GM12878 (cell line): ENCODE measurements around the gene PHRF1. TPM values are rescaled to one million over a fixed set of nuclear protein-coding genes. Genes with fewer than 3 reads are reported as not detected.

Experiments used
- BRCA1 ChIP-seq: IDR thresholded peaks from 2 replicates; pipeline ENCODE4 v1.6.1; 2011; ENCODE audit warnings: low read depth, low read length, improper control_type of control experiment
- CREB1 ChIP-seq: IDR thresholded peaks from 2 replicates; pipeline ENCODE4 v1.6.1; 2012; ENCODE audit warnings: low read depth, mild to moderate bottlenecking, inconsistent platforms
- DPF2 ChIP-seq: fragments of 450-650 bp; IDR thresholded peaks from 2 replicates; pipeline ENCODE4 v1.6.1; 2017; ENCODE audit warnings: mild to moderate bottlenecking
- EGR1 ChIP-seq, 2 experiments: IDR thresholded peaks; 1 replicate in 1 of 2; 2 replicates in 1 of 2; pipeline ENCODE4 v1.6.1; 2011 to 2012; ENCODE audit warnings: low read depth in 2 of 2, low read length in 2 of 2, borderline replicate concordance in 1 of 2, mild to moderate bottlenecking in 1 of 2, moderate library complexity in 1 of 2
- EZH2 ChIP-seq: IDR thresholded peaks from 2 replicates; pipeline ENCODE4 v1.6.1; 2012; ENCODE audit warnings: low read depth, mild to moderate bottlenecking, control low read depth, inconsistent platforms, low read length, borderline replicate concordance; ENCODE audit not compliant: control insufficient read depth
- HDAC6 ChIP-seq: fragments of 200-600 bp; sonication (generic); IDR thresholded peaks from one replicate; pipeline ENCODE4 v1.8.0; 2017; ENCODE audit warnings: antibody characterized with exemption; ENCODE audit not compliant: unreplicated experiment
- KDM1A ChIP-seq: fragments of 200-600 bp; sonication (generic); IDR thresholded peaks from 2 replicates; pipeline ENCODE4 v1.6.1; 2016; ENCODE audit warnings: borderline replicate concordance
- RBBP5 ChIP-seq: fragments of 200-600 bp; sonication (generic); conservative IDR thresholded peaks from 2 replicates; pipeline ENCODE4 v1.6.1; 2016
- SMAD5 ChIP-seq: IDR thresholded peaks from 2 replicates; pipeline ENCODE4 v1.6.1; 2016; ENCODE audit warnings: antibody characterized with exemption, low read depth
- TAF1 ChIP-seq: IDR thresholded peaks from 2 replicates; pipeline ENCODE4 v1.6.1; 2011; ENCODE audit warnings: mild to moderate bottlenecking, low read depth, low read length, borderline replicate concordance
- TBL1XR1 ChIP-seq: IDR thresholded peaks from 2 replicates; pipeline ENCODE4 v1.6.1; 2012; ENCODE audit warnings: low read depth, low read length, improper control_type of control experiment
- YY1 ChIP-seq: IDR thresholded peaks from 2 replicates; pipeline ENCODE4 v1.6.1; 2011; ENCODE audit warnings: low read depth, mild to moderate bottlenecking, low read length
- ZBTB33 ChIP-seq: fragments of 450-650 bp; IDR thresholded peaks from 2 replicates; pipeline ENCODE4 v1.6.1; 2017; ENCODE audit warnings: mild to moderate bottlenecking
- polyA plus RNA-seq, 11 experiments: library from polyadenylated mRNA; depleted of rRNA in 4 of 11; unstranded in 6 of 11; stranded (reverse) in 5 of 11; fragments of >200 nt; fragmentation: Nextera tagmentation in 4 of 11; fragmentation: Illumina TruSeq in 1 of 11; extraction: Ambion mirVana in 4 of 11; extraction: Trizol in 1 of 11; gene quantifications; 1 replicate in 1 of 11; 2 replicates in 10 of 11; pipeline versions ENCODE4 v1.2.1 to v1.2.3, GENCODE V29; 2011 to 2016; ENCODE audit warnings: inconsistent platforms in 2 of 11, missing spikeins in 2 of 11, low read depth in 1 of 11
- total RNA-seq, 4 experiments: library from RNA; depleted of rRNA in 3 of 4; stranded (reverse); fragments of >200 nt in 3 of 4; fragmentation: Illumina TruSeq in 1 of 4; extraction: Trizol in 1 of 4; gene quantifications; 2 replicates each; pipeline versions ENCODE4 v1.2.1 to v1.2.3, GENCODE V29; 2013 to 2021
- TF ChIP-seq, protein P1 (sequence below): IDR thresholded peaks from 2 replicates; pipeline ENCODE4 v1.6.1; 2012; ENCODE audit warnings: low read depth, low read length, improper control_type of control experiment

The PHRF1 gene
- total and polyA plus RNA-seq, 10 of the 15 experiments (the other 5 are each of a cell fraction or from before 2014, with no cell fraction given) = 0.13 to 43.5 (median 15.1) TPM

DNA sequence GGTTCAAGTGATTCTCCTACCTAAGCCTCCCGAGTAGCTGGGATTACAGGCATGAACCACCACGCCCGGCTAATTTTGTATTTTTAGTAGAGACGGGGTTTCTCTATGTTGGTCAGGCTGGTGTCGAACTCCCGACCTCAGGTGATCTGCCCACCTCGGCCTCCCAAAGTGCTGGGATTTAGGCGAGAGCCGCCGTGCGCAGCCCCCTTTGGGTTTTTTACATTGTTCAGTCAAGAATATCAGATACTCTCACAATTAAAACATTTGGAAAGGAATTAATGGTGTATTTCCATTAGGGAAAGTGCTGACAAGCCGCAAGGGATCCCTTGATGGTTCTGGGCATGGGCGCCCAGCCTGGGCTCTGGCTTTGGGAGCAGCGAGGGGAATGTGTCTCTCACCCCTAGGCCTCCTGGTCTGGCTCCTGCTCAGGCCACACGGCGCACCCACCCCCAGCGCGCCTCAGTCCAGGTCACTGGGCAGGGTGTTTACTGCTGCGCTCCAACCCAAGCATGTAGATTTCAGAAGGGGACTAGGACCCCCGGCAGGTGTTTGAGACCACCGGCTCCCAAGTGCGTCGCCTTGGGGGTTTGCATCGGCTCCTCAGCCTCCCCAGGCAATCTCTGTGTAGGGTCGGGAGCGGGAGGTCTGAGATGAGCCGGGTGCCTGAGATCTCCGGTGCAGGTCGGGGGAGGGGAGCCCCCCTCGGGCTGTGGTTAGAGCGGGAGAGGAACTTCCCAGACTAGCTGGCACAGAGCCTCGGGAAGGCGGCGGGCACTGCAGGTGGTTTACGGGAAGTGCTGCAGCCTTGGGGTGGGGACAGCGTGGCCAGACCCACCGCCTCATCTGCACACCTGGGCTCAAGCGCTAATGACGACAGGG lies 40.3 kb downstream of the PHRF1 start (continued):
- TF ChIP-seq, protein P1, sequence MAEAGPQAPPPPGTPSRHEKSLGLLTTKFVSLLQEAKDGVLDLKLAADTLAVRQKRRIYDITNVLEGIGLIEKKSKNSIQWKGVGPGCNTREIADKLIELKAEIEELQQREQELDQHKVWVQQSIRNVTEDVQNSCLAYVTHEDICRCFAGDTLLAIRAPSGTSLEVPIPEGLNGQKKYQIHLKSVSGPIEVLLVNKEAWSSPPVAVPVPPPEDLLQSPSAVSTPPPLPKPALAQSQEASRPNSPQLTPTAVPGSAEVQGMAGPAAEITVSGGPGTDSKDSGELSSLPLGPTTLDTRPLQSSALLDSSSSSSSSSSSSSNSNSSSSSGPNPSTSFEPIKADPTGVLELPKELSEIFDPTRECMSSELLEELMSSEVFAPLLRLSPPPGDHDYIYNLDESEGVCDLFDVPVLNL = no peak
- TF ChIP-seq RBBP5 = no peak
- TF ChIP-seq KDM1A = no peak
- no peak for TF ChIP-seq BRCA1
- no peak for TF ChIP-seq YY1
- no peak for TF ChIP-seq EGR1 (IDR thresholded peaks at IDR 0.05; ENCODE audit: borderline replicate concordance in 1 of 2, low read depth in 2 of 2, low read length in 2 of 2)
- no peak for TF ChIP-seq HDAC6
- TF ChIP-seq TBL1XR1 = no peak
- TF ChIP-seq CREB1 = no peak
- no peak for TF ChIP-seq EZH2
- no peak for TF ChIP-seq TAF1
- TF ChIP-seq DPF2 = no peak; the same call in 1 of the 2 replicates
- TF ChIP-seq SMAD5 = no peak
- no peak for TF ChIP-seq ZBTB33
